ENCODE measurements around the gene NXN.
"Not testable (repeated sequence)": the region's sequence is repeated elsewhere in the genome, so short reads cannot be mapped to it uniquely, and the experiment has no call there.

Gene NXN

DNA sequence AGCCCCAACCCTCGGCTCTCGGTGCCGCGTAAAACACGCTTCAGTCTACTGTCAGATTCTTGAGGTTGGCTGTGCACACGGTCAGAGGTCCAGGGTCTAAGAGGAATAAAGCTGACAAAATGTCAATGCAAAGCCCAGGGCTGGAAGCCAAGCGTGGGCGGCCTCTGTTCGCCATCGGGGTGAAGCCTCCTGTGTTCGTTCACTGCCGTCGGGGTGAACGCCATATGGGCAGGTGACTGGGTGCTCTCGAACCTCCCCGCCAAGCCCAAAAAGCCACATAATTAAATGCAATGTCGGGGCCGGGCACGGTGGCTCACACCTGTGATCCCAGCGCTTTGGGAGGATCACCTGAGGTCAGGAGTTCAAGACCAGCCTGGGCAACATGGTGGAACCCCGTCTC, 152.8 kb downstream of the NXN start:
- peaks cover 2% of the 10 kb centered on the region for H3K27me3 Mint-ChIP-seq
- H3K36me3 Mint-ChIP-seq = no peaks in the 10 kb centered on the region
- no peak overlapping the region for H3K4me3 Mint-ChIP-seq
- no peaks in the 10 kb centered on the region for H3K4me1 Mint-ChIP-seq (ENCODE audit: low read depth)
- H3K9me3 Mint-ChIP-seq (ENCODE audit: low read depth) = no peaks in the 10 kb centered on the region
- no peak overlapping the region for H3K27ac Mint-ChIP-seq

- no peak overlapping the region for H3K27ac Mint-ChIP-seq
- no peaks in the 10 kb centered on the region for H3K9me3 Mint-ChIP-seq (ENCODE audit: low read depth)
- H3K4me3 Mint-ChIP-seq = no peak overlapping the region
- H3K4me1 Mint-ChIP-seq (ENCODE audit: low read depth) = no peaks in the 10 kb centered on the region
- peaks cover 2% of the 10 kb centered on the region for H3K27me3 Mint-ChIP-seq
- no peaks in the 10 kb centered on the region for H3K36me3 Mint-ChIP-seq
These were observed 154.4 kb downstream of the NXN start for GRCh38 chr17:825216-825615.

DNA sequence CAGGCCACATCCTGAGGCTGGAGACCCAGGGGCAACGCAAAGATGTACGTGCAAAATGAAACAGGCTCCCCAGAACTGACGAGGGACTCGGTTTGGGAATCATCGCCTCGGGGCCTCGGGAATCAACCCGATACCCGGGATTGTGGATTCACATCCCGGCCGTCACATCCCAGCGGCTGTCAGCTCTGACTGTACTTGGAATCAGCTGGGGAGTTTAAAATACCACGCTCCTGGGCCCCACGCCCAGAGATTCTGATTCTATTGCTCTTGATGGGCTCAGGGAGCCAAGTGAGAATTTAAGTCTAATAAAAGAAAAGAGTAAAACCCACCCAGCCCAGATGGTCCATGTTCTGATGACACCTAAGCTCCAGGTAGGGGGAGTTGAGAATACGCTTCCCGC, 155.2 kb downstream of the NXN start:
- H3K9me3 Mint-ChIP-seq (ENCODE audit: low read depth) = no peaks in the 10 kb centered on the region
- H3K27ac Mint-ChIP-seq = no peak overlapping the region
- no peaks in the 10 kb centered on the region for H3K27me3 Mint-ChIP-seq
- no peak overlapping the region for H3K4me3 Mint-ChIP-seq
- no peaks in the 10 kb centered on the region for H3K36me3 Mint-ChIP-seq
- no peaks in the 10 kb centered on the region for H3K4me1 Mint-ChIP-seq (ENCODE audit: low read depth)

GRCh38 chr17:823501-823902, 156.1 kb downstream of the NXN start:
- Mint-ChIP-seq H3K36me3 (no peaks in the 10 kb centered on the region), H3K4me1 (ENCODE audit: low read depth) (no peaks in the 10 kb centered on the region), H3K27ac (no peak overlapping the region), H3K27me3 (no peaks in the 10 kb centered on the region), H3K4me3 (no peak overlapping the region), H3K9me3 (ENCODE audit: low read depth) (no peaks in the 10 kb centered on the region)

- Mint-ChIP-seq H3K4me3 (no peak overlapping the region), H3K27ac (no peak overlapping the region), H3K27me3 (peaks cover 2% of the 10 kb centered on the region), H3K9me3 (ENCODE audit: low read depth) (no peaks in the 10 kb centered on the region), H3K4me1 (ENCODE audit: low read depth) (no peaks in the 10 kb centered on the region), H3K36me3 (no peaks in the 10 kb centered on the region)
These were observed 160.3 kb downstream of the NXN start for GRCh38 chr17:819251-819650.

GRCh38 chr17:814371-814770, 165.2 kb downstream of the NXN start:
- H3K27ac Mint-ChIP-seq = no peak overlapping the region
- H3K4me3 Mint-ChIP-seq = no peak overlapping the region
- H3K9me3 Mint-ChIP-seq (ENCODE audit: low read depth) = no peaks in the 10 kb centered on the region
- H3K36me3 Mint-ChIP-seq = no peaks in the 10 kb centered on the region
- no peaks in the 10 kb centered on the region for H3K4me1 Mint-ChIP-seq (ENCODE audit: low read depth)
- peaks cover 5% of the 10 kb centered on the region for H3K27me3 Mint-ChIP-seq

GRCh38 chr17:812638-813204, 166.9 kb downstream of the NXN start:
- H3K27me3 Mint-ChIP-seq = peaks cover 5% of the 10 kb centered on the region
- no peak overlapping the region for H3K27ac Mint-ChIP-seq
- H3K4me1 Mint-ChIP-seq (ENCODE audit: low read depth) = no peaks in the 10 kb centered on the region
- no peaks in the 10 kb centered on the region for H3K9me3 Mint-ChIP-seq (ENCODE audit: low read depth)
- no peaks in the 10 kb centered on the region for H3K36me3 Mint-ChIP-seq
- no peak overlapping the region for H3K4me3 Mint-ChIP-seq

GRCh38 chr17:811051-811784, 168.4 kb downstream of the NXN start:
- H3K4me3 Mint-ChIP-seq = no peak overlapping the region
- no peaks in the 10 kb centered on the region for H3K36me3 Mint-ChIP-seq

GRCh38 chr17:807523-808294, 171.9 kb downstream of the NXN start:
- no peaks in the 10 kb centered on the region for H3K36me3 Mint-ChIP-seq
- peaks cover 2% of the 10 kb centered on the region for H3K27me3 Mint-ChIP-seq
- H3K4me1 Mint-ChIP-seq (ENCODE audit: low read depth) = no peaks in the 10 kb centered on the region
- no peak overlapping the region for H3K4me3 Mint-ChIP-seq
- H3K9me3 Mint-ChIP-seq (ENCODE audit: low read depth) = no peaks in the 10 kb centered on the region
- no peak overlapping the region for H3K27ac Mint-ChIP-seq

More at GRCh38 chr17:811051-811784, 168.4 kb downstream of the NXN start:
- H3K27ac Mint-ChIP-seq = no peak overlapping the region
- H3K4me1 Mint-ChIP-seq (ENCODE audit: low read depth) = no peaks in the 10 kb centered on the region
- H3K27me3 Mint-ChIP-seq = peaks cover 2% of the 10 kb centered on the region
- H3K9me3 Mint-ChIP-seq (ENCODE audit: low read depth) = no peaks in the 10 kb centered on the region

- no peak overlapping the region for H3K27ac Mint-ChIP-seq
- no peaks in the 10 kb centered on the region for H3K27me3 Mint-ChIP-seq
- H3K36me3 Mint-ChIP-seq = no peaks in the 10 kb centered on the region
- no peaks in the 10 kb centered on the region for H3K4me1 Mint-ChIP-seq (ENCODE audit: low read depth)
- H3K4me3 Mint-ChIP-seq = no peak overlapping the region
- no peaks in the 10 kb centered on the region for H3K9me3 Mint-ChIP-seq (ENCODE audit: low read depth)
These were observed 172.6 kb downstream of the NXN start for GRCh38 chr17:806781-807522.

DNA sequence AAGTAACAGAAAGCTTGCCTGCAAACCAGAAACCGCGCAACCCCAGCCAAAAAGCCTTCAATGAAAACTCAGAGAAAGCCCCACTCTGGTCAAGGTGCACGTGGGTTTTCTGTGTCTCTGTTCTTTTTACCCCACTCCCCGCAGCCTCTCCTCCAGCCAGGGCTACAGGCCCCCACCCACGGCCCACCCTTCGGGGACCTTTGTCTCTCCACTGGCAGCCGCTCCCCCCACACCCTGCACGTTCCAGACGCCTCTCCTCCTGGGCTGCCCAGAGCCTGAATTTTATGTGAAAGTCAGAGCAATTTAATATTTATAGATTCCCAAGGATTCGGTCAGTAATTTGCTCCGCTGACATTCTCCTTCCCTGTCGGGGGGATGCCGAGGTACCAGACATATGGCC, 173.2 kb downstream of the NXN start:
- Mint-ChIP-seq H3K9me3 (ENCODE audit: low read depth) (no peaks in the 10 kb centered on the region), H3K4me3 (no peak overlapping the region), H3K4me1 (ENCODE audit: low read depth) (no peaks in the 10 kb centered on the region), H3K27ac (no peak overlapping the region), H3K36me3 (no peaks in the 10 kb centered on the region), H3K27me3 (no peaks in the 10 kb centered on the region)

DNA sequence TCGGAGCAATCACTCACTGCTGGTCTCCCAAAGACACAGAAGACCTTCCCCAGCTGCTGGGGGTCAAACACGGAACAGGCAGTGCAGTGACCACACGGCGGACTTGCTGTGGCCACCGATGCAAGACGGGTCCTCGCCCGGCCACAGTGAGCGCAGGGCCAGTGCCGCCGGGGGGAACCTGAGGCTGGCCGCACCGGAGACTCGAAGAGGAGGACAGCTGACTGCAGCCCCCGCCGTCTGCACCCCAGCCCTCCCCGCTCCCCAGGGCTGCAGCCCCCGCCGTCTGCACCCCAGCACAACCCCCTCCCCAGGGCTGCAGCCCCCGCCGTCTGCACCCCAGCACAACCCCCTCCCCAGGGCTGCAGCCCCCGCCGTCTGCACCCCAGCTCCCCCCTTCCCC, 173.7 kb downstream of the NXN start:
- not testable (repeated sequence) for H3K4me3 Mint-ChIP-seq; H3K9me3 Mint-ChIP-seq (ENCODE audit: low read depth); H3K27ac Mint-ChIP-seq; H3K4me1 Mint-ChIP-seq (ENCODE audit: low read depth); H3K36me3 Mint-ChIP-seq; H3K27me3 Mint-ChIP-seq

GRCh38 chr17:804541-805435, 174.8 kb downstream of the NXN start:
- H3K36me3 Mint-ChIP-seq = no peaks in the 10 kb centered on the region
- H3K27ac Mint-ChIP-seq = no peak overlapping the region
- H3K27me3 Mint-ChIP-seq = no peaks in the 10 kb centered on the region
- H3K9me3 Mint-ChIP-seq (ENCODE audit: low read depth) = no peaks in the 10 kb centered on the region
- no peak overlapping the region for H3K4me3 Mint-ChIP-seq
- no peaks in the 10 kb centered on the region for H3K4me1 Mint-ChIP-seq (ENCODE audit: low read depth)
